ENCODE measurements around the gene SMURF1.
"Not testable (repeated sequence)": the region's sequence is repeated elsewhere in the genome, so short reads cannot be mapped to it uniquely, and the experiment has no call there.

SMURF1 gene

DNA sequence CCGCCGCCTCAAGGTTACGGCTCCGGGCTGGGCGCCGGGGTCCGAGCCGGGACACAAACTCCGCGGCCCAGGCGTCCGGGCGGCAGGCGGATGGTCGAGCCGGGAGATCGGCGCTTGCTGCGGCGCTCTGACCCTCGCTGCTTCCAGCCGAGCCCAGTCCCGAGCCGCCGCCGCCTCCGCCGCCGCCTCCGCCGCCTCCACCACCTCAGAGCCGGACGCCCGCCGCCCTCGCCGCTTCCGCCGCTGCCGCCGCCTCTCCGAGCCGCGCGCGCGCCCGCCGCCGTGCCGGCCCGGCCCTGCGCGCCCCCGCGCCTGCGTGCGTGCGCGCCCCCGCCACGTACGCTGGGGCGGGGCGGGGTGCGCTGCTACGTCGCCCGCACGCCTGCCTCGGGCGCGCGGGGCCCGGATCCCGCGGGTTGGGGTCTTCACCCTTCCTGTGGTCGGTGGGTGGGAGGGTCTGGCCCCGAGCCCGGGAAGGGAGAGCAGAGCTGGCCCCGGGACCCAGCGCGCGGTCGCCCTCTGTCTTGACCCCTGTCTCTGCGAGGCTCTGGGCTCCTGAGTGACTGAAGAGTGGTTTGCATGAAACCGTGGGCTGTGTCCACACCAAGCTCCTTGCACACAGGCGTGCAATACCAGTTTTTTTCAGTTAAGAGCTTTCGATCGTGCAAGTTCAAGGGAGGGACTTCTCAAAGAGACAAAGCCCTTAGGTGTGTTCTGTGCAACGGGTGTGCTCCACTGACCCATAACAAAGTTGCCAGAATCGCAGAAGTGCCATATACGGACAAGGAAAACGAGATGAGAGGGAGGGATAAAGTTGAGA lies at the start of gene SMURF1:
SMURF1 (minus strand) TSS at position 256 of the 820 bp plus-strand sequence. CDS start 328 bp downstream, outside the sequence.
- DNase-seq (ENCODE audit: low read depth, low spot score) = no peak

DNA sequence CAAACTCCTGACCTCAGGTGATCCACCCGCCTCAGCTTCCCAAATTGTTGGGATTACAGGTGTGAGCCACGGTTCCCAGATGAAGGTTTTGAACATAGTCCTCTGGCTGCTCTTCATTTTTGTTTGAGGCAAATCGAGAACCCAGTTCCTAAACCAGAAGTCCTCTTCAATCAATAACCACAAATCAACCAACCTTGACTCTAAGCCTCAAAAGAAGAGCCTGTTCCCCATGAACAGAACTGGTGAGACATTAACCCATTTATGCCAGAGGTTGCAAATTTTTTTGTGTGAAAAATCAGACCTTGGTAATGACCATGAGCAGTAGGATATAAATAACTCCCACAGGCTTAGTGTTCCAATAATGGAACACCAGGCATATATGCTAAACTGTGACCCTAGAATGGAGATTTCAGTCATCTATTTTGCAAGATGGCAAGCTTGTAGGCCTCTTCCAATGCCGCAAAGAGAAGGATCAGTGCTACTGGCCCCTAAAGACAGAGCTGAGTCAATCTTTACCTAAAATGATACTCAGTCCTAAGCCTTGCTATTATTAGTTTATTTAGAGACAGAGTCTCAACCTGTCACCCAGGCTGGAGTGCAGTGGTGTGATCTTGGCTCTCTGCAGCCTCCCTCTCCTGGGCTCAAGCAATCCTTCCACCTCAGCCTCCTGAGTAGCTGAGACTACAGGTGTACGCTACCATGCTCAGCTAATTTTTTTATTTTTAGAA lies 48.1 kb upstream of the SMURF1 start:
- no peak for DNase-seq (ENCODE audit: low read depth, low spot score)

DNA sequence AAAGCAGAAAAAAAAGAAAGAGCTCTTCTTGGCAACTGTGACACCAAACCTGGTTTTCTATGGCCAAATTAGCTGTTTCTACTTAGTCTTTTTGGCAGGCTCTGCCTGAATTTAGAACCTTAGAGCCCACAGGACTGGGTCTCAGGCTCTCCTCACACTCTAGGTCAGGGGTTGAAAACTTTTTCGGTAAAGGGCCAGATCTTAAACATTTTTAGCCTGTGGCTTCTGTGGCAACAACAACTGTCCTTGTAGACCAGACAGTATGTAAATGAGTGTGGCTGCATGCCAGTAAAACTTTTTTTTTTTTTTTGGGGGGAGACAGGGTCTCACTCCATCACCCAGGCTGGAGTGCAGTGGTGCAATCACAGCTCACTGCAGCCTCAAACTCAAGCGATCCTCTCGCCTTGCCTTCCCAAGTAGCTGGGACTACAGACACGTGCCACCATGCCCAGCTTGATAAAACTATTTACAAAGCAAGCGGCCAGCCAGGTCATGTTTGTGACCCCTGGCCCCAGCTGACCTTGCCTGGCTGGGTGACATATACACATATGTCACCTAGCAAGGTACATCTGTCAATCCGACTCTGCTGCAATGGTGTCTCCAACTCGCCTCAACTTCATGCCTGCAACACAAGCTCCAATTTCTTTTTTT lies 46.6 kb upstream of the SMURF1 start:
- DNase-seq (ENCODE audit: low read depth, low spot score) = no peak

DNA sequence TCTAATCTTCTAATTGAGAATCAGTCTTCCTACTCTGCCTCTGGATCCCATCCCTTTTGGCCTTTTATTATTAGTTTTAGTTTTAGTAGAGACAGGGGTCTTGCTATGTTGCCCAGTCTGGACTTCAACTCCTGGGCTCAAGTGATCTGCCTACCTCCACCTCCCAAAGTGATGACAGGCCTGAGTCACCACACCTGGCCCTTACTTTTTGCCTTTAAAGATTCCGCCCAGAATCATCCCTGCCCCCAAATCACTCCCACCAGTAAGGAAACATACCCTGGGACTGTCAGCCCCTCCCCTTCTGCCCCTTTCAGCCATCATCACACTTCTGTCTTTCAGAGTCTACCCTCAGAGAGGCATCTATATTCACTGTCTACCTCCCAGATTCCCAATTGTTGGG lies 45.3 kb upstream of the SMURF1 start:
- no peak for DNase-seq (ENCODE audit: low read depth, low spot score)

DNA sequence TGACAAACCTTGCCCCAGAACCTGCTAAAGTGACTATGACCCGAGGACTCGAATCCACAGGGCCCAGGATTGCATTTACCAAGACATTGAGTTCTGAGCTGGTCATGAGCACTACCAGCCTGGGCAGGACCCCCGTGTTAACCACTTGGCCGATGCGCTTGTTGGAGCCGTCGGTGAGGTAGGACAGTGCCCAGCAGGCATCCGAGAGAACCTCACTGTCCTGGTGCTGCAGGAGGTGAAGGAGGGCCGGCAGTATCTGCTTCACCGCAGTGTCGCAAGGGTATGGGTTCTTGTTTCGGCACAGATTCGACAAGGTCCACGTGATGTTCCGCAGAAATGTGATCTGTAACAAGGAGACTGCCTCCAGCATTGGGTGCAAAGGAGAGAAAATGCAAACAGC lies 44.3 kb upstream of the SMURF1 start:
- no peak for DNase-seq (ENCODE audit: low read depth, low spot score)

DNA sequence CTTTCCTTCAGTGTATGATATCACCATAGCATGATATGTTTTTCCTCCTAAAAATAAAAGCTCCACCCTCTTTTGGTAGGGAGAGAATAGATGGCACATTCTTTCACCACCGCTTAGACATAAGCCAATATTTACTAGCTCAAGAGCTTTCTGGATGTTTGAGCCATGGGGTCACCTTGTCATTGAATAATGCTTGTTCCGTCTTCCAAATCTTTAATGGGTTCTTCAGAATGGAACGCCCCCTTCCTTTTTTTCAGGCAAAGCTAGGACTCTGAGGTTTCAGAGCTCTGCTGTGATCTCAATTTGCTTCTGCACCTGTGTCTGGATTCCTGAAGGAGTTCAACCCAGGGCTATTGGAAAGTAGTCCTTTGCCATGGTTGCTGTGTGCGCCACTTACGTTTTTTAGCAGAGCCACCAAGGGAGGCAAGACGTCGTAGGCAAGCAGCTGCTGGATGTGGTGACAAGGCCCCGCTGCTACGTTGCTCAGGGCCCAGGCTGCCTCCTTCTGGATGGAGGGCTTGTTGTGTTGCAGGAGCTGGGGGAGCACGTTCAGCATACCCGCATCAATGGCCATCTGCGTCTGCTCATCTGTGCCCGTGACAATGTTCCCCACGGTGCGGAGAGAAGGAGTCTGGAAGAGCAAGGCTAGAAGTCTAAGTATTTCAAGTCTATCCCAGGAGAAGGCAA lies 40.8 kb upstream of the SMURF1 start:
- DNase-seq (ENCODE audit: low read depth, low spot score) = no peak

DNA sequence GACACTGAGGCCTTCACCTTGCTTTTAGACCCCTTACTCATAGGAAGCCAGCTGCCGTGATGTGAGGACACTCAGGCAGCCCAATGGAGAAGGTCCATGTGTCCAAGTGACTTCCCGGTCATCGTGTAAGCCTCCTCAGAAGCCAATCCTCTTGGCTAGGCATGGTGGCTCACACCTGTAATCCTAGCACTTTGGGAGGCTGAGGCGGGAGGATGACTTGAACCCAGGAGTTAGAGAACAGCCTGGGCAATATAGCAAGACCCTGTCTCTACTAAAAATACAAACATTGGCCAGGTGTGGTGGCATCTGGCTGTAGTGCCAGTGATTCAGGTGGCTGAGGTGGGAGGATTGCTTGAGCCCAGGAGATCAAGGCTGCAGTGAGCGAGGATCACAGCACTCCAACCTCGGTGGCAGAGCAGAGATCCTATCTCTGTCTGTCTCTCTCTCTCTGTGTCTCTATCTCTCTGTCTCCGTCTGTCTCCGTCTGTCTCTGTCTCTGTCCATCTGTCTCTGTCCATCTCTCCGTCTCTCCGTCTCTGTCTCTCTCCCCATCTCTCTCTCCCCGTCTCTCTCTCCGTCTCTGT lies 36.3 kb upstream of the SMURF1 start:
- no peak for DNase-seq (ENCODE audit: low read depth, low spot score)

DNA sequence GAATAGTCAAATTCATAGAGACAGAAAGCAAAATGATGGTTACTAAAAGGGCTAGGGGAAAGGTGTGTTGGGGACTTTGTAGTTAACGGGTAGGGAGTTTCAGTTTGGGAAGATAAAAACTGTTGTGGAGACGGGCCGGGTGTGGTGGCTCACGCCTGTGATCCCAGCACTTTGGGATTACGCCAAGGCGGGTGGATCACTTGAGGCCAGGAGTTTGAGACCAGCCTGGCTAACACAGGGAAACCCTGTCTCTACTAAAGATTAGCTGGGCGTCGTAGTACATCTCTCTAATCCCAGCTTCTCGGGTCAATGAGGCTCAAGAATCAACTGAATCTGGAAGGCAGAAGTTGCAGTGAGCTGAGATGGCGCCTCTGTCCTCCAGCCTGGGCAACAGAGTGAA lies 33.3 kb upstream of the SMURF1 start:
- DNase-seq (ENCODE audit: low read depth, low spot score) = no peak

DNA sequence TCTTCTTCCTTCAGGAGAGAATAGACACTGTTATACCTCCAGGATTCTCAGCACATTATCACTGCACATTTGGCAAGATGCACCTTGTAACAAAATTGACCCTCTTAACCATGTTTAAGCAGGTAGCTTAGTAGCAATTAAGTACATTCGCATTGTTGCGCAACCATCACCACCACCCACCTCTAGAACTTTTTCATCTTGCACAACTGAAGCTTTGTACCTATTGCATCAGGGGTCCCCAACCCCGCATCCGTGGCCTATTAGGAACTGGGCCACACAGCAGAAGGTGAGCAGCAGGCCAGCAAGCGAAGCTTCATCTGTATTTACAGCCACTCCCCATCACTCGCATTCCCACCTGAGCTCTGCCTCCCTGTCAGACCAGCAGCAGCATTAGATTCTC lies 29.9 kb upstream of the SMURF1 start:
- no peak for DNase-seq (ENCODE audit: low read depth, low spot score)

DNA sequence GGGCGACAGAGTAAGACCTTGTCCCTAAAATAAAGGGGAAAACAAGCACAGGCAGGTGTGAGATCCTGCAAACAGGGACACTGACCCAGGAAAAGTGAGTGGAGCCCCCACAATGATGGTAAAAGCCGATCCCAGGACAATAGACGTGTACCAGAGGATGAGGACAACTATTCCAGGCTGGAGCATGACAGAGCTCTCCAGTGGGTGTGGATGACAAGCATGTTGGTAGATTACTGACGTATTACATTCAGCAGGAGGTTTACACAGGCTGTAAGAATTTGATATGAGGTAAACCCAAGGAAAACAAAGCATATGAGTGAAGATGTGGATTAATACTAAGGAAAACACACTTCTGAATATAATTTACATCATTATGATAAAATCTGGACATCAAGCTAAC lies 27.8 kb upstream of the SMURF1 start:
- DNase-seq (ENCODE audit: low read depth, low spot score) = no peak

DNA sequence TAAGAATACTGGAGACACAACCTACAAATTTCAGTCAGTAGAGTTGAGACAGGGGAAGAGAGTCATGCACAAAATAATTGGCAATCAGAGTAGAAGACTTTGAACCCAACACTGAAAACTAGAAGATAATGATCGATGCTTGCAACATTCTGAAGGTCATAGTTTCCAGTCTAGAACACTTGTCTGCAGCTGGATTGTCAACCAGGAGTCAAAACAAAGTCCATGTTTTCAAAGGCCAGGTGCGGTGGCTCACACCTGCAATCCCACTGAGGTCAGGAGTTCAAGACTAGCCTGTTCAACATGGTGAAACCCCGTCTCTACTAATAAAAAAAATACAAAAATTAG lies 26.8 kb upstream of the SMURF1 start:
- no peak for DNase-seq (ENCODE audit: low read depth, low spot score)

DNA sequence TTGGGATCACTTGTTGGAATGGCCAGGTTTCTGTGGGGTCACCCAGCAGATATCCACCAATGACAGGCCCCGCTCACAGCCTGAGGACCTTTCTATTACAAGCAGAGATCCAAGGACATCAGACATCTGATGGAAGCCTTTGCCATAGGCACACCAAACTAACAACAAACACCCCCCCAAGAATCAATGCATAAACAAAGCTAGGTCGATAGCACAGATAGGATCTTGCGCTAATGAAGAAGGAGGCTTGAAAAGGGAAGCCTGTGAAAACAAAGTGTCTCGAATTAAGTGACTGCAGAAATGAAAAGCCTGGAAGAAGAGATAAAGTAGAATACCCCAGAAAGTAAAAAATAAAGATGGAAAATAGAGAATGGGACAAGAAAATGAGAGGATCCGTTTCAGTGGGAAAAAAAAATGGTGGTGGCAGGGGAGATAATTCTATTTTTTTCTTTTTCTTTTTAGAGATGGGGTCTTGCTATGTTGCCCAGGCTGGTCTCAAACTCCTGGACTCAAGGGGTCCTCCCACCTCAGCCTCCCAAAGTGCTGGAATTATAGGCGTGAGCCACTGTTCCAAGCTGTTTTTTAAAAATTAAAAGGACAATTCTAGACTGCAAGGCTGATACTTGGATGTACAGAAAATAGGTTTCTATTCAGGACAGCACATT lies 26.3 kb upstream of the SMURF1 start:
- DNase-seq (ENCODE audit: low read depth, low spot score) = no peak

DNA sequence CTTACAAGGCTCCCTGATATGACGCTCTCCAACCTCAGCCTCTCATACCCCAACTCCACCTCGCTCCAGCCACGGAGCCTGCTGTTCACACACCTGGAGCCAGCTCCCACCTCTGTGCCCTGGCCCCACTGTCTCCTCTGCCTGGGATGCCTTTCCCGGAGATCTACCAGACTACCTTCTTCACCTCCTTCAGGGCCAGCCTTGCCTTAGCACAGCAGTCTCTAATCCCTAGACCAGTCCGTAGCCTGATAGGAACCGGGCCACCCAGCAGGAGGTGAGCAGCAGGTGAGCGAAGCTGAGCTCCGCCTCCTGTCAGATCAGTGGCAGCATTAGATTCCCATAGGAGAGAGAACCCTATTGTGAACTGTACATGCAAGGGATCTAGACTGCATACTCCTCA lies 23.2 kb upstream of the SMURF1 start:
- DNase-seq (ENCODE audit: low read depth, low spot score) = no peak

DNA sequence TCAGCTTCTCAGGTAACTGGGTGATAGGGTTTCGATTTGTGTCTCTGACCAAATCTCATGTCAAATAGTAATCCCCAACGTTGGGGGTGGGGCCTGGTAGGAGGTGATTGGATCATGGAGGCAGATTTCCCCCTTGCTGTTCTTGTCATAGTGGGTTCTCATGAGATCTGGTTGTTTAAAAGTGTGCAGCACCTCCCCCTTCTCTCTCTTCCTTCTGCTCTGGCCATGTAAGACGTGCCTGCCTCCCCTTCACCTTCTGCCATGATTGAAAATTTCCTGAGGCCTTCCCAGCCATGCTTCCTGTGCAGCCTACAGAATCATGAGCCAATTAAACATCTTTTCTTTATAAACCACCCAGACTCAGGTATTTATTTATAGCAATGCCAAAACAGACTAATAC lies 21.9 kb upstream of the SMURF1 start:
- DNase-seq (ENCODE audit: low read depth, low spot score) = no peak

DNA sequence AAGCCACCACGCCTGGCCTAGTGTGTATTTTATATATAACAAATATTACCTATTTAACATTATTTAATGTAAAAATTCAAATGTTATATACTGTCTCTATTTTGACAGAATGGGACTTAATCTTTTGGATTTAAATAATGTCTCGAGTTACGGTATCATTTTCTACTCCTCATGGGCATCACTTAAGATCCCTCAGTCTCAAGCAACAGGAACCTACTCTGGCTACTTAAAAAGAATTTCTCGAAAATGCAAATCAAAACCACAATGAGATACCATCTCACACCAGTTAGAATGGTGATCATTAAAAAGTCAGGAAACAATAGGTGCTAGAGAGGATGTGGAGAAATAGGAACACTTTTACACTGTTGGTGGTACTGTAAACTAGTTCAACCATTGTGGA lies 19.8 kb upstream of the SMURF1 start:
- not testable (repeated sequence) for DNase-seq (ENCODE audit: low read depth, low spot score)

DNA sequence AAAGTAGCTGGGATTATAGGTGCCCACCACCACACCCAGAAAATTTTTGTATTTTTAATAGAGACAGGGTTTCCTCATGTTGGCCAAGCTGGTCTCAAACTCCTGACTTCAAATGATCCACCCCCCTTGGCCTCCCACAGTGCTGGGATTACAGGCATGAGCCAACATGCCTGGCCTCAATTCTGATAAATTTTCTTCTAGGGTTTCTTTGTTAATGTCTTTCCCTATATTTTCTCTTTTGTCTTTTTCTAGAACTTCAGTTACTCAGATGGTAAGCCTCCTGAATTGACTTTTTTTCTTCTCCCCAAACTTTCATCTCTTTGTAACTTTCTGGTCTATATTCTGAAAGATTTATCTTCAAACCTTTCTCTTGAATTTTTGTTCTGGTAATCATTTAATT lies 12.7 kb upstream of the SMURF1 start:
- DNase-seq (ENCODE audit: low read depth, low spot score) = no peak

DNA sequence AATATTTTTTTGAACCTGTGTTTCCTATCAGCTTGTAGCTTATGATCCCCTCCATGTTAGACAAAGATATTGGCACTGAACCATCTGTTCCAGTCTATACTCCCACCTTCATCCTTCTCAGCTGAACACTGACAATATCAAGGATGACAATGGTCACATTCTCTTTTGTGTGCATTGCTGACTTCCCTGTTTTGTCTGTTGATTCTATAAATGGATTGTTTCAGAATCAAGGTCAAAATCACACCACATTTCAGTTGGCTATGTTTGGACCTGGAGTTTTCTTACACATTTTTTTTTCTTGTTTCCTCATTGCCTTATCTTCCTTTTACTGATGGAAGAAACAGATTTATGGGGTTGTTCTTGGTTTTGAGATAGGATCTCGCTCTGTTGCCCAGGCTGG lies 11.3 kb upstream of the SMURF1 start:
- no peak for DNase-seq (ENCODE audit: low read depth, low spot score)

DNA sequence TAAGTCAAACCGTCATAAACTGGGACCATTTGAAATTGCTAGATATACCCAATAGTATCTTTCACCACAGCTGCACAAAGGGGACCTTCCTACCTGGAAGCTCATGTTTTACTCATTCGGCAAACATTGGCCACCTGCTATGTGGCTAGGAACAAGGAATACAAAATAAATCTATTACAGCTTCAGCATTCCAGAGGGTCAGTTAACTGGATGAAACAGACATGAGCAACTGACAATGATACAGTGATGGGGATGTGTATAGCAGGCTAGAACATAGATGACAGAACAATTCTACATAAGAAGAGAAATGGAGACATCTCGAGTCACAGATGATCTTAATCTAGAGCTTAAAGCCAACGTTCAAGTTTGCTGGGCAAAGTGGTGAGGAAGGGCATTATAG lies 3.1 kb upstream of the SMURF1 start:
- no peak for DNase-seq (ENCODE audit: low read depth, low spot score)

DNA sequence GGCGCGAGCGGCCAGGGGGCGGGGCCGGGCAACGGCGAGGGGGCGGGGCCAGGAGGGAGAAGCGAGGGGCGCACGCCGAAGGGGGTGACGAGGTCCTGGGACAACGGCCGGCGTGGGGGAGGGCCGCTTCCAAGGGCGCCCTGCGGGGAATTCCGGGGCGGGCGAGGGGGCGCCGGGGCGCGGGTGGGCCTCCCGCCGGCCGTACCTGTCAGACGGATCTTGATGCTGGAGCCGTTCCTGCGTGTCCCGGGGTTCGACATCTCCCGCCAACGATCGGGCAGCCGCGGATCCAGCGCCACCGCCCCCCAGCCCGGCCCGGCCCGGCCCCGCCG lies 421 bp downstream of the SMURF1 start:
- DNase-seq (ENCODE audit: low read depth, low spot score) = no peak

DNA sequence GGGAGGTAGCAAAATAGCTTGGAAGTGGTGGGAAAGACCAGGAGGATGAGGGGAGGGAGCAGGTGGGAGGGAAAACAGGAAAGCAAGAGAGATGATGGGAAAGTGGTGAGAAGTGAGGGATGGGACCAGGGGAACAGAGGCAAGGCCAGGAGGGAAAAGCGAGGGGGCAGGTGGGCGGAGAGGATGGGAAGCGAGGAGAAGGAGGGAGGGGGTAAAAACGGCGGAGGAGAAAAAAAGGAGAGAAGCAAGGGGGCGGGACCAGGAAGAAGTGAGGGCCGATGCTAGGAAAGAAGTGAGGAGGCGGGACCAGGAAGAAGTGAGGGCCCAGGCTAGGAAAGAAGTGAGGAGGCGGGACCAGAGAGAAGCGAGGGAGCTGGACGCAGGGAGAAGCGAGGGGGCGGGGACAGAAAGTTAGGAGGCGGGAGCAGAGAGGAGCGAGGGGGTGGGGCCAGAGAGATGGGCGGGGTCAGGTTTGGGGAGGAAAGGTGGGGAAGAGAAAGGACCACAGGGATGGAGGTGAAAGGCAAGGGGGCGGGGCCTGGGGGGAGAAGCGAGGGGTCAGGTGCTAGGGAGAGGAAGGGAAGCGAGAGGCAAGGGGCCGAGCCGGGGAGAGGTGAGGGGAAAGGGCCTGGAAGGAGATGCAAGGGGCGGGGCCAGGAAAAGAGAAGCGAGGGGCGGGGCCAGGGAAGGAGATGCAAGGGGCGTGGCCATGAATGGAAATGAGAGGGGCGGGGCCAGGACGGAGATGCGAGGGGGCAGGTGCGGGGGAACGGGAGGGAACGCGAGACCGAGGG lies 984 bp downstream of the SMURF1 start:
- DNase-seq (ENCODE audit: low read depth, low spot score) = peak; percentile 52

All from smooth muscle cell of the brain vasculature (primary cell).